B cell (primary cell): ENCODE results near the gene ATP8B3. TPM values are rescaled to one million over a fixed set of nuclear protein-coding genes. Genes with fewer than 3 reads are reported as not detected.

ENCODE experiments used
- ATAC-seq: fragments of 200-7000 bp; cut with Tn5 transposase; one replicate; pipeline ENCODE4 v1.10.0; 2021; ENCODE audit warnings: low read depth, mild to moderate bottlenecking, moderate number of reproducible peaks, moderate library complexity
- CTCF ChIA-PET: fragments of 350-600 bp; sonication (Branson Sonifier 250); formaldehyde crosslinking; loops from one replicate; lab custom pipeline; 2021; ENCODE audit warnings: antibody characterized with exemption, inconsistent platforms; lab: Charles Lee
- POLR2A ChIA-PET: fragments of 350-600 bp; sonication (Branson Sonifier 250); formaldehyde crosslinking; loops from one replicate; lab custom pipeline; 2021; ENCODE audit warnings: antibody characterized with exemption; lab: Charles Lee
- DNase-seq: peaks from one replicate; pipeline ENCODE4 v3.0.0; 2013
- H2AFZ ChIP-seq: 2 replicates; pipeline ENCODE4 v1.6.1; 2012; ENCODE audit warnings: mild to moderate bottlenecking, low read depth, low read length; ENCODE audit not compliant: insufficient read depth, poor library complexity, severe bottlenecking
- H3K27ac ChIP-seq, 2 donors: 1 replicate in 1 of 2; 2 replicates in 1 of 2; pipeline ENCODE4 v1.5.1; 2012 to 2013; ENCODE audit warnings: low read length in 2 of 2, mild to moderate bottlenecking in 2 of 2, moderate library complexity in 1 of 2
- H3K27me3 ChIP-seq, 4 experiments: fragments of 200-600 bp in 1 of 4; sonication (generic) in 1 of 4; replicated peaks in 1 of 4; 1 replicate in 2 of 4; 2 replicates in 2 of 4; pipeline versions ENCODE4 v1.6.1 to v1.7.0; 2013 to 2016; ENCODE audit warnings: low read length in 3 of 4, mild to moderate bottlenecking in 2 of 4, mixed read lengths in 1 of 4, moderate library complexity in 1 of 4; ENCODE audit not compliant: insufficient read depth in 4 of 4, control insufficient read depth in 3 of 4; ENCODE audit errors: control extremely low read depth in 1 of 4
- H3K36me3 ChIP-seq, 2 experiments: replicated peaks in 1 of 2; 1 replicate in 1 of 2; 2 replicates in 1 of 2; pipeline versions ENCODE4 v1.6.1 to v1.7.1; 2013; ENCODE audit warnings: low read length in 1 of 2; ENCODE audit not compliant: insufficient read depth in 2 of 2, control insufficient read depth in 1 of 2; ENCODE audit errors: control extremely low read depth in 1 of 2, extremely low read depth in 1 of 2
- H3K4me1 ChIP-seq, 2 donors: fragments of 200-600 bp in 1 of 2; sonication (generic) in 1 of 2; 1 replicate in 1 of 2; 2 replicates in 1 of 2; pipeline versions ENCODE4 v1.5.1 to v1.6.1; 2013 to 2017; ENCODE audit warnings: low read length in 2 of 2; ENCODE audit not compliant: control insufficient read depth in 2 of 2, insufficient read depth in 2 of 2
- H3K4me2 ChIP-seq: replicated peaks from 2 replicates; pipeline ENCODE3; 2012; ENCODE audit warnings: mild to moderate bottlenecking, low read depth, low read length; ENCODE audit not compliant: poor library complexity, severe bottlenecking
- H3K4me3 ChIP-seq, 5 experiments: fragments of 200-600 bp in 1 of 5; sonication (generic) in 1 of 5; 1 replicate in 3 of 5; 2 replicates in 2 of 5; pipeline versions ENCODE4 v1.5.1 to v1.7.0; 2011 to 2016; ENCODE audit warnings: low read length in 4 of 5, mild to moderate bottlenecking in 4 of 5, low read depth in 2 of 5, control low read depth in 1 of 5, moderate library complexity in 1 of 5; ENCODE audit not compliant: insufficient read depth in 1 of 5; ENCODE audit errors: control extremely low read depth in 1 of 5, extremely low read depth in 1 of 5
- H3K79me2 ChIP-seq: fragments of 200-600 bp; sonication (generic); one replicate; pipeline ENCODE4 v1.6.0; 2016; ENCODE audit warnings: low read length; ENCODE audit not compliant: control insufficient read depth, insufficient read depth
- H3K9ac ChIP-seq: fragments of 200-600 bp; sonication (generic); 2 replicates; pipeline ENCODE4 v1.6.1; 2017; ENCODE audit warnings: mild to moderate bottlenecking, low read length, moderate library complexity
- H3K9me3 ChIP-seq, 3 donors: one replicate each; pipeline versions ENCODE4 v1.6.1 to v1.7.1; 2013; ENCODE audit warnings: low read length in 2 of 3; ENCODE audit not compliant: control insufficient read depth in 2 of 3, insufficient read depth in 1 of 3; ENCODE audit errors: control extremely low read depth in 1 of 3
- H4K20me1 ChIP-seq: 2 replicates; pipeline ENCODE4 v1.6.0; 2012; ENCODE audit warnings: mild to moderate bottlenecking, low read length; ENCODE audit not compliant: insufficient read depth, control insufficient read depth, poor library complexity, severe bottlenecking
- H3K27ac Mint-ChIP-seq: one replicate; pipeline ENCODE4 v1.8.0; 2021; ENCODE audit warnings: mixed read lengths
- H3K27me3 Mint-ChIP-seq: one replicate; pipeline ENCODE4 v1.8.0; 2021; ENCODE audit warnings: mixed read lengths
- H3K4me1 Mint-ChIP-seq: one replicate; pipeline ENCODE4 v1.8.0; 2021; ENCODE audit warnings: mixed read lengths
- H3K4me3 Mint-ChIP-seq: one replicate; pipeline ENCODE4 v1.8.0; 2021; ENCODE audit warnings: mixed read lengths
- H3K9me3 Mint-ChIP-seq: one replicate; pipeline ENCODE4 v1.8.0; 2022; ENCODE audit warnings: mixed read lengths; ENCODE audit not compliant: insufficient read depth
- CTCF ChIP-seq: fragments of 200-600 bp; IDR thresholded peaks from one replicate; pipeline ENCODE4 v1.8.0; 2022; ENCODE audit warnings: antibody characterized with exemption, mild to moderate bottlenecking
- EZH2 ChIP-seq: IDR thresholded peaks from 2 replicates; pipeline ENCODE4 v1.6.1; 2012; ENCODE audit warnings: borderline replicate concordance, low read depth, mild to moderate bottlenecking, moderate library complexity, low read length; ENCODE audit not compliant: insufficient read depth, poor library complexity, severe bottlenecking
- WGBS: methylation state at CpG from one replicate; pipeline ENCODE4 v1.1.5; 2013; ENCODE audit warnings: missing lambda C conversion rate; ENCODE audit not compliant: insufficient coverage; 5-methylcytosine and 5-hydroxymethylcytosine counted together
- intact Hi-C: fragments of 100-400 bp; cut with micrococcal nuclease; formaldehyde crosslinking; loops from one replicate; pipeline ENCODE4 v1.10.0; 2022
- polyA plus RNA-seq: library from polyadenylated mRNA; depleted of rRNA; stranded (reverse); fragments of >200 nt; gene quantifications from 2 replicates; pipeline ENCODE4 v1.2.3, GENCODE V29; 2012
- total RNA-seq, 2 donors: library from RNA; stranded (reverse); fragments of 120-200 nt in 1 of 2; gene quantifications; 1 replicate in 1 of 2; 2 replicates in 1 of 2; pipeline versions ENCODE4 v1.2.3 to v1.2.4, GENCODE V29; 2013 to 2022

Gene ATP8B3
- total and polyA plus RNA-seq, 2 donors (not counting 1 experiment from before 2014, with no cell fraction given) = 0.89 to 5.1 TPM

- ATAC-seq = no peak
- Histone ChIP-seq H3K79me2 (no peaks in the 10 kb centered on the region), H3K4me1 (peaks cover 20 to 35% of the 10 kb centered on the region in 2 donors), H3K4me3 (no peak overlapping the region), H3K27ac (no peak overlapping the region), H2AFZ (no peak overlapping the region), H4K20me1 (no peaks in the 10 kb centered on the region), H3K36me3 (no peaks in the 10 kb centered on the region), H3K9me3 (peaks cover 0 to 75% (median 14%) of the 10 kb centered on the region in 3 donors), H3K9ac (no peak overlapping the region), H3K27me3 (peaks cover 0 to 84% (median 63%) of the 10 kb centered on the region in 4 experiments), H3K4me2 (no peak overlapping the region)
- DNase-seq = no peak
- no peak for TF ChIP-seq EZH2
- TF ChIP-seq CTCF = no peak
- POLR2A ChIA-PET = no interaction called here
- peaks cover 4% of the 10 kb centered on the region for H3K4me1 Mint-ChIP-seq
- H3K27me3 Mint-ChIP-seq = peaks cover 59% of the 10 kb centered on the region
- H3K4me3 Mint-ChIP-seq = no peak overlapping the region
- H3K9me3 Mint-ChIP-seq = peaks cover 3% of the 10 kb centered on the region
- intact Hi-C loops = no loop called here
- CTCF ChIA-PET = interaction anchor here (0.6 to 4.9 kb wide), 8 partner anchors 10 to 1716 kb away, joined by 3 to 38 read pairs (median 4); no protein-coding TSS in a partner anchor
- WGBS = 100% methylated on average over 1 of the region's 4 CpGs
- no peak overlapping the region for H3K27ac Mint-ChIP-seq
Measured at GRCh38 chr19:1770866-1771576, 41.1 kb downstream of the ATP8B3 start.

- H3K4me3 ChIP-seq = no peak overlapping the region
- no peaks in the 10 kb centered on the region for H4K20me1 ChIP-seq
- H3K27me3 Mint-ChIP-seq = peaks cover 70% of the 10 kb centered on the region
- intact Hi-C loops = loop anchor here (5.0 kb wide), 1 partner anchor 162 kb away; the partner anchor contains the start of gene UQCR11
- 7% methylated on average over 7 of the region's 12 CpGs for WGBS
- DNase-seq = no peak
- no peaks in the 10 kb centered on the region for H3K79me2 ChIP-seq
- H3K9me3 ChIP-seq = peaks cover 0 to 75% (median 14%) of the 10 kb centered on the region in 3 donors
- H3K4me1 Mint-ChIP-seq = peaks cover 4% of the 10 kb centered on the region
- ChIA-PET POLR2A (no interaction called here), CTCF (interaction anchor here (4.9 kb wide), 1 partner anchor 223 kb away, joined by 38 read pairs; no protein-coding TSS in a partner anchor)
- TF ChIP-seq EZH2 (no peak), CTCF (no peak)
- H3K4me1 ChIP-seq = peaks cover 16 to 34% of the 10 kb centered on the region in 2 donors
- no peak overlapping the region for H3K4me2 ChIP-seq
- no peak overlapping the region for H3K9ac ChIP-seq
- ATAC-seq = no peak
- H3K36me3 ChIP-seq = no peaks in the 10 kb centered on the region
- no peak overlapping the region for H3K27ac ChIP-seq
- H3K27ac Mint-ChIP-seq = no peak overlapping the region
- peaks cover 3% of the 10 kb centered on the region for H3K9me3 Mint-ChIP-seq
- no peak overlapping the region for H2AFZ ChIP-seq
- no peak overlapping the region for H3K4me3 Mint-ChIP-seq
- H3K27me3 ChIP-seq = peaks cover 0 to 85% (median 68%) of the 10 kb centered on the region in 4 experiments
Measured at GRCh38 chr19:1769645-1769985, 42.5 kb downstream of the ATP8B3 start.
